Activated CD4-positive, CD25-positive, alpha-beta regulatory T cell treated with anti-CD3 and anti-CD28 coated beads, Interleukin-2, amount 50 U/mL, for 24 hours (primary cell): ENCODE data around the gene HOXC5.

Source experiments
- ATAC-seq, 2 donors: fragments of 150-1000 bp; cut with Tn5 transposase; one replicate each; pipeline ENCODE4 v1.10.0; 2021; ENCODE audit warnings: mild to moderate bottlenecking in 1 of 2, moderate library complexity in 1 of 2

Gene HOXC5

DNA sequence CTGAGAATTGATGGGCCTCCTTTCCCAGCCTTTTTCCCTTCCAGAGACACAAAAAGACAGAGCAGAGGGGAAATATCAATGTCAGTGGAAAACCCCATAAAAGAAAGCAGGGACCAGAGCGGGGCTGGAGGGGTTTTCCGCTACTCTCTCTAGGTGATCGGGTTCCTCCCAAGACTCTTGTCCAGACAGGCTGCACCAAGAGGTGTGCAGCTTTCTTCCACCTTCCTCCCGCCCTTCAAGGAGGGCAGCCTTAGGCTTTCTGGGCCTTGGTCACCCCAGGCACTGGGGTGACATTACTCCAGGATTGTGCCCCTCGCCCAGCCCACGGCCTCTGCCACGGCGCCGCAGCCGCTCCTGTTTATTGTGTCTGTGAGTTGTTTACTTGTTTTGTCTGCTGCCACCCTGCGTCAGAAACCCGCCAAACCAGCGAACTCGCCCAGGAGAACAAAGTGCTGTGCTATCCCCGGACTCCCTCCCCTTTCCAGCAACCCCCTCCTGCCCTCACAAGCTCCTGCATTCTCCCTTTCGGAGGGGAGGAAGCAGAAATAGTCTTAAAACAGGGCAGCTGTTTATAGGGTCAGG, 11.3 kb upstream of the HOXC5 start:
- no peak for ATAC-seq

DNA sequence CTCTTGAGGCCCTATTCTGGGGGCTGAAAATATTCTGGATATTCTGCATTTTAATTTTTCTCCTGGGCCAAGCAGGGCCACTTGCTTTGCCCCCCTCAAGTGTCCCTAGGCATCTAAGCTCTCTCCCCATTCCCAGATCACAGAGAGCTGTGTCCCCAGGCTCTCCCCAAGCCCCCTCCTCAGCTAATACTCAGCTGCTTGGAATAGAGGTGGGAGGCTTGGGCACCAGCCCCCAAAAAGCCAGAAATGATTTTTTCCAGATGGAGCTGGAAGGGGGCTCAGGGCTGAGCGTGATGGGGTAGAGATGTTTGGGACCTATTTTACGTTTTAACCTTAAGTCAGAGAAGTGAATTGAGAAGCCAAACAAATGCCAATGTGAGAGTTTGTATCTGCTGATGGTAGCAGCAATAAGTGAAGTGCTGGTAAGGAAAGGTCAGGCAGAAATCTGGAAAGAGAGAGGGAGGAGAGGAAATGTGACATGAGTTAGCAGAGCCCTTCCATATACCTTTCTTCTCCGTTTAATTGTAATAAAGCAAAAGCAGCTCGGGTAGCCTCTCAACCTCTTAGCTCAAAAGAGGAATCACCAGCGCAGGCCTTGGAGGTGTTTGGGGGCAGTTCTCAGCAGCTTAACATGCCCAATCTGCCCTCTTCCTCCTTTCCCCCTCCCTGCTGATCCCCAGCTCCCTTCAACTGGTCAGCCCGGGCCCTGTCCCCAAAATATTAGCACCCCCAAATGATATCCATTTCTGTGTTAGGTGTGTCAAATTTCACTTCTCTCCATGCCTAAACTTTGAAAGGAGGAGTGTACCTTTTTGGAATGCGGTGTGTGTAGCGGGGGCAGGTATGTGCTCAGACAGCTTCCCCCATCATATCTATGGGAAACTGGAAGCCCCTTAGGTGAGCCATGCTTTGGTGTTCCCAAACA, 9.6 kb upstream of the HOXC5 start:
- ATAC-seq: no peak

DNA sequence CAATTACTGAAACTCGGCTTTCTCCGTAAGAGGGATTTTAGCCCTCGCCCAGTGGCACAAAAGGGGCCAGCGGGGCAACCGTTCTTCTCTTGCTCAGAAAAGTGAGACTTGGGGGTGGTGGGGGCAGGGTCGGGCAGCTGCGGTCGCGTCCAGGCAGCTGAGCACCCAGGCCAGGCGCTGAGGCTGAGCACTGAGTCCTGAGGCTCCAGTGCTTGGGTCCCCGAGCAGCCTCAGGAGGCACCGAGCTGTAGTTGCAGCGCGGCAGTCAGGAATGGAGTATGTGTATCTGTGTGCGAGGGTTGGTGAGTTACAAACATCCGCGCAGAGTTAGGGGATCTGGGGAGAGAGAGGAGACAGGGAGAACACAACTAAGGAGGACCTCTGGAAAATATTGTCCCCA, 8.7 kb upstream of the HOXC5 start:
- no peak for ATAC-seq

DNA sequence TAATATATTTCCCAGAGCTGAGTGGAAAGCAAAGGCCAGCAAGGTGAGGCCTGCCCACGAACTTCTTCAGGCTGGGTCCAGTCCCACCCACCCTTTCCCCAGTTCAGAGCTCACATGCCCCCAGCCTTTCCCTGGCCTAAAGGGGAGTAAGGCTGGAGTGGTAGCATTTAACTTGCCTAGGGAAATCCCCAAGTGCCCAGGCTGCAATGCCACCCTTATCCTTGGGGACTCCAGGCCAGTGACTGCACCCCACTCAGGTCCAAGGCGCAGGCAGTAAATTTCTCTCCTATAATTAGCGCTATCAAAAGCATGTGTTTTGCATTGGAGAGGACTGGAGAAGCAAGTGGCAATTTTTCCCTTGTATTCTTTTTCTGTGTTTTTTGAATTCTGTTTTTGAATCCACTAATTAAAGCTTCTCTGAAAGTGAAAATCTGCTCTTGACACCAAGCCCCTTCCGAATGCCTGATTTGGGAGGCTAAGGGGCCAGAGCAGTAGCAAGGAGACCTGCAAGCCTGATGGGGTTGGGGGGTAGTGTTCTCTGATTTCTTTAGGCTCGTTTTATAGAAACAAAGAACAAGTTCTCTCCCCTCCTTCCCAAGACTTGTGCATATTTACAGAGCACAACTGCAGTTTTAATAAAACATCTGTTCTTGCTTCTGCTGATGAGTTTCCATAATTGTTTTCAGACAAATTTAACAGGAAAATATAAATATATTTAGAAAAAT, 8.1 kb upstream of the HOXC5 start:
- no peak for ATAC-seq

DNA sequence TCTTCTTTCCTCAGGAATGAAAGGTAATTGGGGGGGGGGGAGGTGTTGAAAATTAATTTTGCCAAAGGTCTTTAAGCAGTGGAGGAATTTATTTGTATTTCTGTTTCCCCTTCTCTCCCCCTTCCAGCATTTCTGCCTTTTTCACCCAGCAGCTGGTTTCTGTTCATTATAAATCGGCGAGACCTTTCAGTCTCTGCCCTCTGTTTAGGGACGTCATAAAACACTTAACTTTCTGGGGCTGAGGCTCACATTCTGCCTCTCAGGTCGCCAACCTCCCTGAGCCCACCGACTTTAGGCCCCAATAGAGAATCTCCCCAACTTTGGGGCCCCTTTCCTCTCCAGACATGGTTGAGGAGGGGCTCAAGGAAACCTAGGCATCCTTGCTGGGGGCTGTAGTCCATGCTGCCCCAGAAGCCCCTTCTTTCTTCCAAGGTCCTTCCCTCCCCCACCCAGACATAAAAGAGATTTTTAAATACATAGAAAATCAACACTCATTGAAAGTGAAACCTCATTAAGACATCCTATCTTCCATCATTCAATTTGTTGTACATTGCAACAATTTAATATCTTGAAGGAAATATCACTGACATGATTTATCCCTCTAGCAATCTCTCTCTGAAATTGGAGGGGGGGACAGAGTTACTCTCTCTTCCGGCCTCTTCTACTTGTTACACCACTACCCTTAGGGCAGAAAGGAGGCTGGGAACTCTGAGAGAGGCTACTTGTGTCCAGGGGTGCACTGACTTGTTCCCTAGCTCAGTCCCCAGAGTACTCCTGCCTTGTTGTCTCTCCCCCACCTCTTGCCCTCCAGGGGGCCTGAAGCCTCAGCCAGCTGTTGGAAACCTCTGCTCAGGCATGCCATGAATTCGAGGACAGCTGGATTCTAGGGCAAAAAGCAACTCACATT, 7.1 kb upstream of the HOXC5 start:
- ATAC-seq: no peak

DNA sequence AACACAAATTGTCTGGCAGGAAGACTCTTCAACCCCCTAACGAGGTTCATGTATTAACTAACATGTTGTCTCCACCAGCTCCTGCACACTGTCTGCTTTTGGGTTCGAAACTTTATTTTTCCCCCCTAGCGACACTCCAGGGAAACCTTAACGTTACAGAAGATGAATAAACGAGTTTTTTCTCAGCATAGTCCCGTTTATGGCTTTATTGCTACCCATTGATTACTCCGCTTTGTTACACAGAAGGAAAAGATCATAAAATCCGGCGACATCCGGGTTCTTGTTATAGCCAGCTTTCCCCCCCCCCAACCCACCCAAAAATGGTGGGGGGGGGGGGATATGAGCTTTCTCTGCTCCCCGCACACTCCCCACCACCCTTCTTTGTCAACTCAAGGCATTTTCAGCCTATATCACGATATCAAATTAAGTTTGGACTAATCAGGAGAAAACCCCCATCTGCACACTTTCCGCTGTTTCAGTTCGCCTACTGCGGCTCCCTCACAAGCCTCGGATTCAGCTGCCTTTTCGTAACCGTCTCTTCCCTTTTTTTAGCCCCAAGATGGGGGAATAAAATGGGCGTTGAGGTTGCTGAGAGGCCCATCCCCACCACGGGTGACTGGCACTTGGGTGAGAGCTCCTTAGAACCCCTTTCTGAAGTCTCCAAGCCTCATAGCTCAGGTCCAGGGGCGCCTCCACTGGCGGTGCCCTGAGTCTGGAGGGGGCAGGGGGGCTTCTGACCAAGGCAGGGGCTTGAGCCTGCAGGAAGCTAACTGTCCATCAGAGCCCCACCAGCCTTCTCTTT, 6.0 kb upstream of the HOXC5 start:
- no peak for ATAC-seq

DNA sequence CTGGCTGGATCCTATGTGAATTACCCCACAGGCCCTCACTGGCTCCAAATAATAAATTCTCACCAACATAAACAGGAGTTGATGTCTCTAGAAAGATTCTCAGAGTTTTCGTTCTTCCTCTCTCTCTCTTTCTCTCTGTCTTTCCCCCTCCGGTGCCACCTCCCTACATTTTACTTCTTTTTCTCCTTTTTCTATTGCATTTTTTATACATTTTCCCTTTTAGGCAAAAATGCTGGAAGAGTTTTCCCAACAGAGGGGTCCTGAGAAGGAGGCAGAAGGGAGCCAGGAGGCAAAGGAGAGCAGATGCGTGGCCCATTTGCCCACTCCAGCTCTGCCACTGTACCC, 5.4 kb upstream of the HOXC5 start:
- no peak for ATAC-seq

DNA sequence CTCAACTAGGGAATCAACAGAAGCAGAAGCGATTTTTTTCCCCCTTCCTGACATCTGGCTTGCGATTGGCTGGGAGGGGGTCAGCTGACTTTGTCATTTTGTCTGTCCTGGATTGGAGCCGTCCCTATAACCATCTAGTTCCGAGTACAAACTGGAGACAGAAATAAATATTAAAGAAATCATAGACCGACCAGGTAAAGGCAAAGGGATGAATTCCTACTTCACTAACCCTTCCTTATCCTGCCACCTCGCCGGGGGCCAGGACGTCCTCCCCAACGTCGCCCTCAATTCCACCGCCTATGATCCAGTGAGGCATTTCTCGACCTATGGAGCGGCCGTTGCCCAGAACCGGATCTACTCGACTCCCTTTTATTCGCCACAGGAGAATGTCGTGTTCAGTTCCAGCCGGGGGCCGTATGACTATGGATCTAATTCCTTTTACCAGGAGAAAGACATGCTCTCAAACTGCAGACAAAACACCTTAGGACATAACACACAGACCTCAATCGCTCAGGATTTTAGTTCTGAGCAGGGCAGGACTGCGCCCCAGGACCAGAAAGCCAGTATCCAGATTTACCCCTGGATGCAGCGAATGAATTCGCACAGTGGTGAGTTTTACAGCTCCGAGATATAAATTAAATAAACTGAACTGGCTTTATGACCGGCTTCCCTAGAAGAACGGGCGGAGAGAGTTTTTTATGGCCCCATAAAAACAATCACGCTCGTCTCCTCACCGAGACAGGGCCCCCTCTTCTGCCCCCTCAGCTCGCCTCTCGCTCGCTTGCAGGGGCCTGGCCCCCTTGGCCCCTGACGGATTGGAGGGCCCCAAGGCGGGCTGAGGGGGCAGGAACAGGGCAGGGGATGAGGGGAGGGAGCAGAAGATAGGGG, 4.3 kb upstream of the HOXC5 start, which contains the start of gene HOXC6:
TSS of gene HOXC6 (plus strand) at position 127 of the 888 bp plus-strand sequence. CDS start at position 209, 82 bp downstream.
- no peak for ATAC-seq

DNA sequence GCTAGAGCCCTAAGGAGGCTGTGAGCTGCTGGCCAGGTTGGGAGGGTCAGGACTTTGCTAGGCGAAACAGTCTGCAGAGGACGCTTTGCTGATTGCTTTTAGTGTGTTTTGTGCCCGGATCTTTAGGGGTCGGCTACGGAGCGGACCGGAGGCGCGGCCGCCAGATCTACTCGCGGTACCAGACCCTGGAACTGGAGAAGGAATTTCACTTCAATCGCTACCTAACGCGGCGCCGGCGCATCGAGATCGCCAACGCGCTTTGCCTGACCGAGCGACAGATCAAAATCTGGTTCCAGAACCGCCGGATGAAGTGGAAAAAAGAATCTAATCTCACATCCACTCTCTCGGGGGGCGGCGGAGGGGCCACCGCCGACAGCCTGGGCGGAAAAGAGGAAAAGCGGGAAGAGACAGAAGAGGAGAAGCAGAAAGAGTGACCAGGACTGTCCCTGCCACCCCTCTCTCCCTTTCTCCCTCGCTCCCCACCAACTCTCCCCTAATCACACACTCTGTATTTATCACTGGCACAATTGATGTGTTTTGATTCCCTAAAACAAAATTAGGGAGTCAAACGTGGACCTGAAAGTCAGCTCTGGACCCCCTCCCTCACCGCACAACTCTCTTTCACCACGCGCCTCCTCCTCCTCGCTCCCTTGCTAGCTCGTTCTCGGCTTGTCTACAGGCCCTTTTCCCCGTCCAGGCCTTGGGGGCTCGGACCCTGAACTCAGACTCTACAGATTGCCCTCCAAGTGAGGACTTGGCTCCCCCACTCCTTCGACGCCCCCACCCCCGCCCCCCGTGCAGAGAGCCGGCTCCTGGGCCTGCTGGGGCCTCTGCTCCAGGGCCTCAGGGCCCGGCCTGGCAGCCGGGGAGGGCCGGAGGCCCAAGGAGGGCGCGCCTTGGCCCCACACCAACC, 3.1 kb upstream of the HOXC5 start:
- ATAC-seq: no peak

DNA sequence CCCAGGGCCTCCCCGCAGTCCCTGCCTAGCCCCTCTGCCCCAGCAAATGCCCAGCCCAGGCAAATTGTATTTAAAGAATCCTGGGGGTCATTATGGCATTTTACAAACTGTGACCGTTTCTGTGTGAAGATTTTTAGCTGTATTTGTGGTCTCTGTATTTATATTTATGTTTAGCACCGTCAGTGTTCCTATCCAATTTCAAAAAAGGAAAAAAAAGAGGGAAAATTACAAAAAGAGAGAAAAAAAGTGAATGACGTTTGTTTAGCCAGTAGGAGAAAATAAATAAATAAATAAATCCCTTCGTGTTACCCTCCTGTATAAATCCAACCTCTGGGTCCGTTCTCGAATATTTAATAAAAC, 2.4 kb upstream of the HOXC5 start:
- ATAC-seq: no peak

DNA sequence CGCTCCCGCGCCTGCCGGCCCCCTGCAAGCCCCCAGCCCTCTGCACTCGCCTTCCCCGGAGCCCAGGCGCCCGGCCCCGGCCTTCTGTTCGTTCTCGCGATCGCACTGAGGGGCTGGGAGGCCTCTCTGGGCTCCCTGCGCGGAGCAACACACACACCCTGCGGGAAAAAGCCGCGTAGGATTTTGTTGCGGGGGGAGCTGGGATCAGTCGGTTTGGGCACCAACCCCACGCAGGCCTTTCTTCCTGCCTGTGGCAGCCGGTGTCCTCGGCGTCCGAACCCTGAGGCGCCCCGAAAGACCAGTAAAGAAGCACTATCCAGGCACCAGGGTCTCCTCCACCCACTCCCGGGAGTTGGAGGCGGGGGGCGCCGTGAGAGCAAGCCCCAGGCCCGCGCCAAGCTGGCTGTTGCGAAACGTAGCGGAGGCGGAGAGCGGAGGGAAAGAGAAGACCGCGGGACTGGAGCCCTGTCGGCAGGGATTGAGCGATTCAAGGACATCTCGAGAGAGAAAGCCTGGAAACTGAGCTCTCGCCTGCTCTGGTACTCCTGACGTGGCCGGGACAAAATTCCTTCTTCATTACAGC, 1.9 kb upstream of the HOXC5 start:
- ATAC-seq: no peak

DNA sequence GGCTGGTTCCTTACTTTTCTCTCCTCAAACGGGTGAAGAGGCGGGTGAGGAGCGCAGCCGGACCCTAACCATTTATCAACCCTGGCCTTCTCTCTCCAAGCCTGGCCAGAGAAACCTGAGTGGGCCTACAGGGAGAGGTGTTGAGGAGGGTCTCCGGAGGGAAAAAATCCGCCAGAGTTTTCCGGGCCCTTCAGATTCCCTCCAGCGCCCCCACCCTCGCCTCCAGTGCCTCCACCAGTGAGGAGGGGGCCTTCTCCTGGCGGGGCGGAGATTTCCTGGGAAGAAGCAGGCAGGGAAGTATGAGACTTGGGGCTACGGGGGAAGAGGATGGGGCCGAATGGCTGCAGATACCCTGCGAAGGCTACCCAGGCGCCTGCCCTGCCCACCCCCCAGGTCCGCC, 1.4 kb upstream of the HOXC5 start:
- ATAC-seq: no peak

DNA sequence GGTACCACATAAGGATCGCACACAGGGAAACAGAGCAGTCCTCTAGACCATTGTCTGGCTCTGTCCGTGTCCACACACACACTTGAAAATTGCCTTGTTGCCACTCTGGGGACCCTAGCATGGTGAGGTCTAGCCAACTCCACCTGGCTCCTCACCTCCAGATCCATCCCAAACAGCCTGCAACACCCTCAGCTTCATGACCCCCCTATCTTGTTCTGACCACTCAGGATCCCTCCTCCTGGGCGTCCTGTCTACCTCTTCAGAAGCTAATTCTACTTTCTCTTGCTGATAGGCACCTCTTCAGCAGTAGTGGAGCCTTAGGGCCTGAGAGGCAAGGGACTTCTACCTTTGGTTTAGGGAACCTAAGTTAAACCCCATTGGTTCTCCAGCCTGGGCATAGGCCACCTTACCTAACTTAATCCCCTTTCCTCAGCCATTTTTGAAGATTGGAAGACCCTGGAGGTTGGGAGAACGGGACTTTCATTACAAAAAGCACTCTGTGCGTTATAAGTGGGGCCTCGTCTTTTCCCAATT, 697 bp upstream of the HOXC5 start:
- ATAC-seq: no peak

DNA sequence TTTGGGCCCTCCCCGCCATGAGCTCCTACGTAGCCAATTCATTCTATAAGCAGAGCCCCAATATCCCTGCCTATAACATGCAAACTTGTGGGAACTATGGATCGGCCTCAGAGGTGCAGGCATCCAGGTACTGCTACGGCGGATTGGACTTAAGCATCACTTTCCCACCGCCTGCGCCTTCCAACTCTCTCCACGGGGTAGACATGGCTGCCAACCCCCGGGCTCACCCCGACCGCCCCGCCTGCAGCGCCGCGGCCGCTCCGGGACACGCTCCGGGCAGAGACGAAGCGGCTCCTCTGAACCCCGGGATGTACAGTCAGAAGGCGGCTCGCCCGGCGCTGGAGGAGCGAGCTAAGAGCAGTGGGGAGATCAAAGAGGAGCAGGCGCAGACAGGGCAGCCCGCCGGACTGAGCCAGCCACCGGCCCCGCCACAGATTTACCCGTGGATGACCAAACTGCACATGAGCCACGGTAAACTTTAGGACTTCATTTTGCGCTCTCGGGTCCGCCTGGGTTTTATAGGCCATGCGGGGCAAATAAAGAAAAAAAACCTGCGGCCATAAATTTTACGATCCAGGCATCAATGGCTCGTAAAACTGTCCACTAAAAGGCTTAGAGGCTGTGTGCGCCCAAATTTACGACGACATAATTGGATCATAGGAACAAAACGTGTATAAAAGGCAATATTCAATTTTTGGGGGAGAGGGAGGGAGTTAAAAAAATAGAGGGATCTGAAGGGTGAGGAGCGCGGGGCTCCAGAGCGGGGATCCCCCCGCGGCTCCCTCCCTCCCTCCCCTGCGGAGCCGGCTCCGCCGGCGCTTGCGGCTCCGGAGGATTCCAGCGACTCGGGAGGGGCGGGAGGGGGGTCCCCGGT, 493 bp downstream of the HOXC5 start:
- ATAC-seq: no peak

DNA sequence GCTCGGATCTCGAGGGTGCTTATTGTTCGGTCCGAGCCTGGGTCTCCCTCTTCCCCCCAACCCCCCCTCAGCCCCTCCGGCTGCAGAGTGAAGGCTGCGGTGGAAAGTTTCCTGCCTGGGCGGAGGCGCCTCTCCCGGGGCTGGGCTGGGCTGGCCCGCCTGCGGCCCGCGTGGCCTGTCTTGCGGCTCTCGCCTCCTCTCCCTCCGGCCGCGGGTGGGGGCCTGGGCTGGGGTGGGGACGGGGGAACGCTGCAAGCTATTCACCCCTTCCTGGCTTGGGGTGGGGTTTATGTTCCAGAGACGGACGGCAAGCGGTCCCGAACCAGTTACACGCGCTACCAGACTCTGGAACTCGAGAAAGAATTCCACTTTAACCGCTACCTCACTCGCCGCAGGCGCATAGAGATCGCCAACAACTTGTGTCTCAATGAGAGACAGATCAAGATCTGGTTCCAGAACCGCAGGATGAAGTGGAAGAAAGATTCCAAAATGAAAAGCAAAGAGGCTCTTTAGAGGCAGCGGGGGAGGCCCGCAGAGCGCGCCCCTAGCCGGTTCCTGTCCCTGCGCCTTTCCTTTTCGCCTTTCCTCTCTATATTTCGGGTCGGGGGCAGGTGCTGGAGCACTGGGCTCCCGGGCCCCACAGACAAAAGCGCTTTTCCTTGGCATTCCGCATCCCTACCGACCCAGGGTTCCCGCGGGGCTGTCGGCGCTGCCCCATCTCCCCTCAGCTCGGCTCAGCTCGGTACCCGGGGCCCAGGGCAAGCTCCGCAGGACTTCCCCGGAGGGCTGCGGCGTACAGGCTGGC, 1.3 kb downstream of the HOXC5 start:
- no peak for ATAC-seq

DNA sequence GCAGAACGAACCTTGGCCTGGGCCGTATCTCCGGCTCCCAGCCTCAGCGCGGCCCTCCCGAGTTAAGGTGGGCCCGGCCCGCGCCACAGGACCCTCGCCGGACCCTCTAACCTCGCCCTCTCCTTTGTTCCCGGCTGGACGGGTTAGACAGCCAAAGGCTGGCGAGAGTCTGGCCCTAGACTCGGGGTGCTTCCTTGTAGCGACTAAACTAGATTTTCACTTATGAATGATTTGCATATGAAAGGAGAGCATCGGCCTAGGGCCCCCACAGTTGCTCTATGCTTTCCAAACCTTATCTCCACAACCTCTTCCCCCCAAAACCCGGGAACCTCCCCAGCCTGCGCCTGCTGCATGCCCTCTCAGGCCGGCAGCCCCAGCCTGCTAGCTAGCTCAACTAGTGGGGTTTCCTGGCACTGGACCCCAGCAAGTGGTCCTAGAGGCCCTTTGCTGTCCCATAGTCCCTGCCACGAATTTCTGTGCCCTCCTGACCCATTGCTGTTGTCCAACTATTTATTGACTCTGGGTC, 2.0 kb downstream of the HOXC5 start:
- ATAC-seq: no peak
